ENCODE data around the gene GRIA4.

Gene GRIA4

DNA sequence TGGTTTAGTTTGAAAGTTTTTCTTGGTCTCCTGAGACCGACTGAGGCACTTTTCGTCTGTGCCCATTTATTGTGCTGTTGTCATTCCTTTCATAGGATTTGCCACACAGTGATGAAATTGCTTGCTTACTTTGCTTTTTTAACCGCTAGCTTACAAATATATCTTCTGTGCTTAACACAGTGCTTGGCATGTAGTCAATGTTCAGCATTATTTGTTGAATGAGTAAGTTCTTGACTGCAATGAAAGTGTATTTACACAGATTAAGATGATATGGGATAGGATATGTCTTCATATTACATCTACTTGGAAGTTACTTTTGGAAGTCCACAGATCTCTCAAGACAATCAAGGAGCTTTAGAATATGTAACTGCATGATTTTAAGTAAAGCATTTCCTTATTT, 91.2 kb downstream of the GRIA4 start:
- Histone ChIP-seq H3K9me3 (ENCODE audit: insufficient read depth, low read depth, low read length) (no peaks in the 10 kb centered on the region), H3F3A (ENCODE audit: low read depth) (no peaks in the 10 kb centered on the region), H3K4me2 (ENCODE audit: low read depth, low read length, poor library complexity, severe bottlenecking) (no peak overlapping the region), H3K36me3 (ENCODE audit: insufficient read depth, low read length) (no peaks in the 10 kb centered on the region), H3K4me3 (ENCODE audit: low read length, poor library complexity, severe bottlenecking) (no peak overlapping the region), H3K27me3 (ENCODE audit: insufficient read depth, low read length, poor library complexity, severe bottlenecking) (no peaks in the 10 kb centered on the region), H3K4me1 (ENCODE audit: insufficient read depth, low read length, poor library complexity, severe bottlenecking) (no peaks in the 10 kb centered on the region), H3K79me2 (ENCODE audit: insufficient read depth, low read length) (no peaks in the 10 kb centered on the region), H2AFZ (ENCODE audit: low read length) (no peak overlapping the region), H4K20me1 (ENCODE audit: insufficient read depth, low read length, poor library complexity, severe bottlenecking) (no peaks in the 10 kb centered on the region), H3K9me2 (replicated peaks; ENCODE audit: low read depth, low read length) (no peaks in the 10 kb centered on the region), H3K9ac (ENCODE audit: low read depth, low read length, poor library complexity, severe bottlenecking) (no peak overlapping the region)
- TF ChIP-seq EZH2phosphoT487 (IDR thresholded peaks at IDR 0.05; ENCODE audit: borderline replicate concordance), result no peak
- TF ChIP-seq, protein P1, sequence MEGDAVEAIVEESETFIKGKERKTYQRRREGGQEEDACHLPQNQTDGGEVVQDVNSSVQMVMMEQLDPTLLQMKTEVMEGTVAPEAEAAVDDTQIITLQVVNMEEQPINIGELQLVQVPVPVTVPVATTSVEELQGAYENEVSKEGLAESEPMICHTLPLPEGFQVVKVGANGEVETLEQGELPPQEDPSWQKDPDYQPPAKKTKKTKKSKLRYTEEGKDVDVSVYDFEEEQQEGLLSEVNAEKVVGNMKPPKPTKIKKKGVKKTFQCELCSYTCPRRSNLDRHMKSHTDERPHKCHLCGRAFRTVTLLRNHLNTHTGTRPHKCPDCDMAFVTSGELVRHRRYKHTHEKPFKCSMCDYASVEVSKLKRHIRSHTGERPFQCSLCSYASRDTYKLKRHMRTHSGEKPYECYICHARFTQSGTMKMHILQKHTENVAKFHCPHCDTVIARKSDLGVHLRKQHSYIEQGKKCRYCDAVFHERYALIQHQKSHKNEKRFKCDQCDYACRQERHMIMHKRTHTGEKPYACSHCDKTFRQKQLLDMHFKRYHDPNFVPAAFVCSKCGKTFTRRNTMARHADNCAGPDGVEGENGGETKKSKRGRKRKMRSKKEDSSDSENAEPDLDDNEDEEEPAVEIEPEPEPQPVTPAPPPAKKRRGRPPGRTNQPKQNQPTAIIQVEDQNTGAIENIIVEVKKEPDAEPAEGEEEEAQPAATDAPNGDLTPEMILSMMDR (conservative IDR thresholded peaks at IDR 0.05; ENCODE audit: low read length), result no peak

DNA sequence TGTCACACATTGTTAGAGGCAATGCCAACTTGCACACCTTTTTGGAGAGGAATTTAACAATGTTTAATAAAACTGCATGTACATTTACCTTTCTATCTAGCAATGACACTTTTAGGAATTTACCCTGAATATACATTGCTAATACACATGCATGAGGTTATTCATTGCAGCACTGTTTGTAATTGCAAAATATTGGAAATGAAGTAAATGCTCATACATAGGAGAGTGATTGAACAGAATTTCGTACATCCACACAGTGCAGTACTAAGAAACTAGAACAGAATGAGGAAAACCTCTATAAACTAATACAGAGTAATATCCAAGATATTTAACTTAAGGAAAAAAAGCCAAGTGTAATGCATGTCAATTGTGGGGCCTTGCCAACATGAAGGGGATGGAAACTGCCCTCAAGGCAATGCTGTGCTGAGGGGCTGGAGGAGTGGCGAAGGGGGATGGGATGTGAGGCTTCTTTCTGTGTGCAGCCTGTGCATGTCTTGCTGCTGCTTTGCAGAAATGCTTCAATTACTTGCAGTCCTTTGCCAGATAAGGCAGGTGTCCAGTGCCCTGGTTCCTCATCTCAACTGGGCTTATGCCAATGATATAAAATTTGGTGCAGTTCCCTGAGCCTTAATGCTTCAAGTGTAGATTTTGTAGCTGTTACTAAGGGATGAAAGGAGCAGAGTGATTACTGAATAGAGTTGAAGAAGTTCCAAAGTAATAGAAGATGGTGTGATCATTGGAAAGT, 96.1 kb downstream of the GRIA4 start:
- no peak overlapping the region for H2AFZ ChIP-seq (ENCODE audit: low read length)
- H3K36me3 ChIP-seq (ENCODE audit: insufficient read depth, low read length), result no peaks in the 10 kb centered on the region
- H3K9me3 ChIP-seq (ENCODE audit: insufficient read depth, low read depth, low read length), result no peaks in the 10 kb centered on the region
- H3K9ac ChIP-seq (ENCODE audit: low read depth, low read length, poor library complexity, severe bottlenecking), result no peak overlapping the region
- H3K79me2 ChIP-seq (ENCODE audit: insufficient read depth, low read length), result no peaks in the 10 kb centered on the region
- H3K4me3 ChIP-seq (ENCODE audit: low read length, poor library complexity, severe bottlenecking), result no peak overlapping the region
- H3F3A ChIP-seq (ENCODE audit: low read depth), result no peaks in the 10 kb centered on the region
- H3K4me2 ChIP-seq (ENCODE audit: low read depth, low read length, poor library complexity, severe bottlenecking), result no peak overlapping the region
- no peaks in the 10 kb centered on the region for H3K4me1 ChIP-seq (ENCODE audit: insufficient read depth, low read length, poor library complexity, severe bottlenecking)
- H3K27me3 ChIP-seq (ENCODE audit: insufficient read depth, low read length, poor library complexity, severe bottlenecking), result no peaks in the 10 kb centered on the region
- H4K20me1 ChIP-seq (ENCODE audit: insufficient read depth, low read length, poor library complexity, severe bottlenecking), result no peaks in the 10 kb centered on the region
- no peak for TF ChIP-seq EZH2phosphoT487 (IDR thresholded peaks at IDR 0.05; ENCODE audit: borderline replicate concordance)
- TF ChIP-seq, protein P1 (conservative IDR thresholded peaks at IDR 0.05; ENCODE audit: low read length), result no peak
- no peaks in the 10 kb centered on the region for H3K9me2 ChIP-seq (replicated peaks; ENCODE audit: low read depth, low read length)

- H3F3A ChIP-seq (ENCODE audit: low read depth), result no peaks in the 10 kb centered on the region
- H3K27me3 ChIP-seq (ENCODE audit: insufficient read depth, low read length, poor library complexity, severe bottlenecking), result no peaks in the 10 kb centered on the region
- H3K4me3 ChIP-seq (ENCODE audit: low read length, poor library complexity, severe bottlenecking), result no peak overlapping the region
- no peaks in the 10 kb centered on the region for H4K20me1 ChIP-seq (ENCODE audit: insufficient read depth, low read length, poor library complexity, severe bottlenecking)
- H3K4me2 ChIP-seq (ENCODE audit: low read depth, low read length, poor library complexity, severe bottlenecking), result no peak overlapping the region
- H3K9me2 ChIP-seq (replicated peaks; ENCODE audit: low read depth, low read length), result no peaks in the 10 kb centered on the region
- H3K79me2 ChIP-seq (ENCODE audit: insufficient read depth, low read length), result no peaks in the 10 kb centered on the region
- H3K9ac ChIP-seq (ENCODE audit: low read depth, low read length, poor library complexity, severe bottlenecking), result no peak overlapping the region
- TF ChIP-seq, protein P1 (conservative IDR thresholded peaks at IDR 0.05; ENCODE audit: low read length), result no peak
- TF ChIP-seq EZH2phosphoT487 (IDR thresholded peaks at IDR 0.05; ENCODE audit: borderline replicate concordance), result no peak
- no peak overlapping the region for H2AFZ ChIP-seq (ENCODE audit: low read length)
- no peaks in the 10 kb centered on the region for H3K4me1 ChIP-seq (ENCODE audit: insufficient read depth, low read length, poor library complexity, severe bottlenecking)
- H3K36me3 ChIP-seq (ENCODE audit: insufficient read depth, low read length), result no peaks in the 10 kb centered on the region
- H3K9me3 ChIP-seq (ENCODE audit: insufficient read depth, low read depth, low read length), result no peaks in the 10 kb centered on the region; the same call in 1 of the 2 replicates
Observed at GRCh38 chr11:105713106-105713505, 103.2 kb downstream of the GRIA4 start.

Measured in Loucy (cell line).